Right renal pelvis (tissue), 4 donors: ENCODE data around the gene C17orf114. TPM values are rescaled to one million over a fixed set of nuclear protein-coding genes. Genes with fewer than 3 reads are reported as not detected.

Source experiments
- polyA plus RNA-seq, 4 donors: library from polyadenylated mRNA; unstranded; fragments of 120-200 nt; gene quantifications; one replicate each; pipeline ENCODE4 v1.2.1, GENCODE V29; 2013; ENCODE audit not compliant: insufficient read length in 4 of 4

The C17orf114 gene

Other genes with a start within 250 kb of the C17orf114 start
- gene MYBBP1A, start 246.9 kb downstream of the C17orf114 start, polyA plus RNA-seq = 10 to 100 TPM; 34.7 to 49.4 (median 40.0) TPM
- 10 to 100 TPM in 1 of 4 donors, 1 to 10 TPM in 3; 6.1 to 11.3 (median 8.2) TPM for gene GGT6, start 241.8 kb downstream of the C17orf114 start, polyA plus RNA-seq
- 10 to 100 TPM; 55.0 to 66.4 (median 60.5) TPM for gene SMTNL2, start 217.8 kb downstream of the C17orf114 start, polyA plus RNA-seq
- 1 to 10 TPM in 1 of 4 donors, under 1 TPM in 3; 0.17 to 1.1 (median 0.38) TPM for gene ALOX15, start 160.7 kb downstream of the C17orf114 start, polyA plus RNA-seq
- gene PELP1, start 98.2 kb downstream of the C17orf114 start, polyA plus RNA-seq = 10 to 100 TPM; 40.8 to 55.7 (median 50.3) TPM
- 10 to 100 TPM; 29.2 to 34.7 (median 31.2) TPM for gene ARRB2, start 91.7 kb downstream of the C17orf114 start, polyA plus RNA-seq
- gene MED11, start 70.9 kb downstream of the C17orf114 start, polyA plus RNA-seq = 10 to 100 TPM; 24.0 to 28.8 (median 27.1) TPM
- gene ZMYND15, start 62.5 kb downstream of the C17orf114 start, polyA plus RNA-seq = under 1 TPM; 0.41 to 0.95 (median 0.45) TPM
- gene CXCL16, start 62.4 kb downstream of the C17orf114 start, polyA plus RNA-seq = 10 to 100 TPM; 12.5 to 15.6 (median 13.8) TPM
- 1 to 10 TPM in 3 of 4 donors, under 1 TPM in 1; 0.97 to 3.5 (median 1.9) TPM for gene TM4SF5, start 30.4 kb downstream of the C17orf114 start, polyA plus RNA-seq
- 1 to 10 TPM in 1 of 4 donors, under 1 TPM in 3; 0.31 to 1.1 (median 0.42) TPM for gene VMO1, start 16.0 kb downstream of the C17orf114 start, polyA plus RNA-seq
- gene GLTPD2, start 13.4 kb downstream of the C17orf114 start, polyA plus RNA-seq = 10 to 100 TPM in 1 of 4 donors, 1 to 10 TPM in 3; 3.8 to 14.9 (median 5.7) TPM
- gene PSMB6, start 6.2 kb downstream of the C17orf114 start, polyA plus RNA-seq = 100 to 1,000 TPM; 114 to 153 (median 122) TPM
- 10 to 100 TPM; 36.2 to 39.4 (median 38.5) TPM for gene PLD2, start 4.8 kb upstream of the C17orf114 start, polyA plus RNA-seq
- 10 to 100 TPM; 56.6 to 69.2 (median 59.0) TPM for gene MINK1, start 31.0 kb upstream of the C17orf114 start, polyA plus RNA-seq
- gene C17orf107, start 97.2 kb upstream of the C17orf114 start, polyA plus RNA-seq = 1 to 10 TPM; 1.0 to 3.3 (median 1.5) TPM
- 1 to 10 TPM; 1.1 to 2.7 (median 1.5) TPM for gene CHRNE, start 100.8 kb upstream of the C17orf114 start, polyA plus RNA-seq
- gene GP1BA, start 129.9 kb upstream of the C17orf114 start, polyA plus RNA-seq = 1 to 10 TPM; 1.4 to 3.5 (median 1.8) TPM
- 10 to 100 TPM; 78.2 to 98.0 (median 79.0) TPM for gene SLC25A11, start 137.7 kb upstream of the C17orf114 start, polyA plus RNA-seq
- gene RNF167, start 137.9 kb upstream of the C17orf114 start, polyA plus RNA-seq = 100 to 1,000 TPM; 131 to 144 (median 138) TPM
- gene PFN1, start 146.2 kb upstream of the C17orf114 start, polyA plus RNA-seq = 100 to 1,000 TPM; 376 to 513 (median 389) TPM
- gene ENO3, start 148.8 kb upstream of the C17orf114 start, polyA plus RNA-seq = 10 to 100 TPM; 22.1 to 28.7 (median 23.7) TPM
- gene SPAG7, start 165.5 kb upstream of the C17orf114 start, polyA plus RNA-seq = 100 to 1,000 TPM in 1 of 4 donors, 10 to 100 TPM in 3; 84.8 to 102 (median 95.8) TPM
- gene CAMTA2, start 185.3 kb upstream of the C17orf114 start, polyA plus RNA-seq = 10 to 100 TPM; 24.4 to 27.8 (median 25.3) TPM
- gene INCA1, start 195.2 kb upstream of the C17orf114 start, polyA plus RNA-seq = 1 to 10 TPM; 7.9 to 8.6 (median 8.3) TPM
- gene KIF1C, start 195.6 kb upstream of the C17orf114 start, polyA plus RNA-seq = 10 to 100 TPM; 75.0 to 96.5 (median 86.3) TPM
- under 1 TPM; 0.21 to 0.43 (median 0.26) TPM for gene SLC52A1, start 233.1 kb upstream of the C17orf114 start, polyA plus RNA-seq